GM23248 (cell line): Measurements from ENCODE around the gene MINDY4. TPM values are rescaled to one million over a fixed set of nuclear protein-coding genes. Genes with fewer than 3 reads are reported as not detected.

Experiments
- DNase-seq: peaks from one replicate; pipeline ENCODE4 v3.0.0-alpha.2; 2015
- H2AFZ ChIP-seq: fragments of 200-600 bp; sonication (generic); 2 replicates; pipeline ENCODE4 v1.6.1; 2016; ENCODE audit warnings: antibody characterized with exemption
- H3F3A ChIP-seq: fragments of 200-600 bp; sonication (generic); 2 replicates; pipeline ENCODE4 v1.6.1; 2016; ENCODE audit warnings: mild to moderate bottlenecking, antibody characterized with exemption, mixed run types; ENCODE audit not compliant: insufficient read depth
- H3K27ac ChIP-seq: fragments of 200-600 bp; sonication (generic); 2 replicates; pipeline ENCODE4 v1.5.1; 2016; ENCODE audit warnings: mild to moderate bottlenecking
- H3K27me3 ChIP-seq: fragments of 200-600 bp; sonication (generic); replicated peaks from 2 replicates; pipeline ENCODE4 v1.6.1; 2016; ENCODE audit warnings: mild to moderate bottlenecking; ENCODE audit not compliant: insufficient read depth
- H3K36me3 ChIP-seq: fragments of 200-600 bp; sonication (generic); 2 replicates; pipeline ENCODE4 v1.6.1; 2016; ENCODE audit warnings: low read depth, mild to moderate bottlenecking
- H3K4me1 ChIP-seq: fragments of 200-600 bp; sonication (generic); 2 replicates; pipeline ENCODE4 v1.6.1; 2016; ENCODE audit warnings: mild to moderate bottlenecking; ENCODE audit not compliant: insufficient read depth
- H3K4me2 ChIP-seq: fragments of 200-600 bp; sonication (generic); one replicate; pipeline ENCODE4 v1.6.1; 2016; ENCODE audit warnings: mild to moderate bottlenecking; ENCODE audit not compliant: unreplicated experiment
- H3K4me3 ChIP-seq: fragments of 200-600 bp; sonication (generic); 2 replicates; pipeline ENCODE4 v1.5.1; 2016; ENCODE audit warnings: mild to moderate bottlenecking
- H3K79me2 ChIP-seq: fragments of 200-600 bp; sonication (generic); 2 replicates; pipeline ENCODE4 v1.6.1; 2016; ENCODE audit warnings: mild to moderate bottlenecking; ENCODE audit not compliant: insufficient read depth
- H3K9ac ChIP-seq: fragments of 200-600 bp; sonication (generic); 2 replicates; pipeline ENCODE4 v1.6.1; 2016; ENCODE audit warnings: mild to moderate bottlenecking
- H3K9me2 ChIP-seq: fragments of 200-600 bp; sonication (generic); 2 replicates; pipeline ENCODE4 v1.6.1; 2016; ENCODE audit warnings: mixed run types, mild to moderate bottlenecking, moderate library complexity; ENCODE audit not compliant: insufficient read depth
- H3K9me3 ChIP-seq: fragments of 200-600 bp; sonication (generic); one replicate; pipeline ENCODE4 v1.6.1; 2017; ENCODE audit warnings: low read depth
- H4K20me1 ChIP-seq: fragments of 200-600 bp; sonication (generic); 2 replicates; pipeline ENCODE4 v1.6.0; 2016; ENCODE audit not compliant: insufficient read depth
- EZH2 ChIP-seq: fragments of 200-600 bp; sonication (generic); IDR thresholded peaks from 2 replicates; pipeline ENCODE4 v1.6.1; 2018; ENCODE audit warnings: antibody characterized with exemption, mild to moderate bottlenecking; ENCODE audit not compliant: insufficient read depth, poor library complexity, severe bottlenecking
- EZH2phosphoT487 ChIP-seq: fragments of 200-600 bp; sonication (generic); IDR thresholded peaks from 2 replicates; pipeline ENCODE4 v1.6.1; 2018; ENCODE audit warnings: antibody characterized with exemption, moderate library complexity, mild to moderate bottlenecking, low read depth; ENCODE audit not compliant: insufficient read depth
- WGBS, 2 experiments: methylation state at CpG; one replicate each; pipeline ENCODE4 v1.1.6; 2015 to 2017; ENCODE audit warnings: low lambda C conversion rate in 2 of 2, low coverage in 1 of 2; ENCODE audit errors: missing lambda C conversion rate in 2 of 2; 5-methylcytosine and 5-hydroxymethylcytosine counted together
- in situ Hi-C: fragments of 300-500 bp; cut with MboI; formaldehyde crosslinking; loops from 2 replicates; pipeline ENCODE4 v1.15.0; 2020
- polyA plus RNA-seq: library from polyadenylated mRNA; unstranded; fragments of >200 nt; fragmentation: Nextera tagmentation; extraction: Ambion mirVana; gene quantifications from 2 replicates; pipeline ENCODE4 v1.2.1, GENCODE V29; 2016
- total RNA-seq: library from RNA; depleted of rRNA; stranded (reverse); fragments of >200 nt; shearing (Covaris generic); gene quantifications from 2 replicates; pipeline ENCODE4 v1.2.3, GENCODE V29; 2014

The MINDY4 gene
- total and polyA plus RNA-seq, 2 experiments from 2014 or later: 2.5 to 3.5 TPM

GRCh38 chr7:30785786-30786185 lies 14.6 kb downstream of the MINDY4 start:
- WGBS, 2 experiments: 95% methylated on average over 9 of the region's 9 CpGs
- no peak for DNase-seq
- H3K36me3 ChIP-seq: no peaks in the 10 kb centered on the region

DNA sequence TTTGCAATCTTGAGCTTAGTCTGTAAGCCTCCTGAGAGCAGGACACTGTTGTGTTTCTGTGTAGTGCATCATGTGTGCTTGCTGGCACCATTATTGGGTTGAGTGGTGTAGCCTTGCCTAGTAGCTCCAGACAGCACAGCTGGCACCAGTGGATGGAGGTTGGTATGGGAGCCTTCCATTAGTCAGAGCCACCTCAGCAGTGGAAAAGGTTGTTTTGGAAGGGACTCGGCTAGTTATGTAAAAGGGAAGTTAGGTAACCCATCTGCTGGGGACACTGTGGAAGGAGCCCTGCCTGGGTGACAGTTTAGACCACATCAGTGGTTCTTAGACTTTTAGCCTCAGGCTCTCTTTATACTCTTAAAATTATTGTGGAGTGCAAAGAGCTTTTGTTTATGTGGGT lies 16.3 kb downstream of the MINDY4 start:
- no peaks in the 10 kb centered on the region for H4K20me1 ChIP-seq
- H3K27ac ChIP-seq: no peak overlapping the region
- no peaks in the 10 kb centered on the region for H3K9me3 ChIP-seq
- TF ChIP-seq EZH2phosphoT487 (no peak), EZH2 (no peak)
- no peak overlapping the region for H3K9ac ChIP-seq
- H3K4me2 ChIP-seq: no peak overlapping the region
- no peaks in the 10 kb centered on the region for H3K27me3 ChIP-seq
- no peak overlapping the region for H3K4me3 ChIP-seq
- no peak overlapping the region for H2AFZ ChIP-seq
- no peaks in the 10 kb centered on the region for H3K79me2 ChIP-seq
- H3K9me2 ChIP-seq: no peaks in the 10 kb centered on the region
- peaks cover 18% of the 10 kb centered on the region for H3K4me1 ChIP-seq
- WGBS, 2 experiments: 80 to 87% methylated on average over 1 of the region's 1 CpG
- in situ Hi-C loops: no loop called here
- H3K36me3 ChIP-seq: no peaks in the 10 kb centered on the region
- no peak for DNase-seq
- peaks cover 23% of the 10 kb centered on the region for H3F3A ChIP-seq

More at GRCh38 chr7:30785786-30786185, 14.6 kb downstream of the MINDY4 start:
- H3K4me1 ChIP-seq: peaks cover 18% of the 10 kb centered on the region
- peaks cover 23% of the 10 kb centered on the region for H3F3A ChIP-seq
- H3K9me3 ChIP-seq: no peaks in the 10 kb centered on the region
- no peaks in the 10 kb centered on the region for H4K20me1 ChIP-seq
- no peak overlapping the region for H3K4me2 ChIP-seq
- no peak overlapping the region for H2AFZ ChIP-seq
- no peaks in the 10 kb centered on the region for H3K79me2 ChIP-seq
- no peak overlapping the region for H3K9ac ChIP-seq
- H3K9me2 ChIP-seq: no peaks in the 10 kb centered on the region
- H3K4me3 ChIP-seq: no peak overlapping the region
- TF ChIP-seq EZH2: no peak
- TF ChIP-seq EZH2phosphoT487: no peak
- H3K27me3 ChIP-seq: no peaks in the 10 kb centered on the region
- in situ Hi-C loops: no loop called here
- H3K27ac ChIP-seq: no peak overlapping the region

GRCh38 chr7:30788640-30789333 lies 17.6 kb downstream of the MINDY4 start:
- no peak overlapping the region for H2AFZ ChIP-seq
- H3K36me3 ChIP-seq: no peaks in the 10 kb centered on the region
- H3K4me3 ChIP-seq: no peak overlapping the region
- H3K4me2 ChIP-seq: no peak overlapping the region
- H3K9ac ChIP-seq: peak overlapping the region; percentile 42; the same call in 1 of the 2 replicates
- H4K20me1 ChIP-seq: no peaks in the 10 kb centered on the region
- no peaks in the 10 kb centered on the region for H3K27me3 ChIP-seq
- peaks cover 23% of the 10 kb centered on the region for H3F3A ChIP-seq
- no peaks in the 10 kb centered on the region for H3K9me3 ChIP-seq
- no peak for DNase-seq
- 81 to 85% methylated on average over 11 of the region's 11 CpGs for WGBS, 2 experiments
- peak overlapping the region; percentile 77 for H3K27ac ChIP-seq
- in situ Hi-C loops: no loop called here
- H3K79me2 ChIP-seq: no peaks in the 10 kb centered on the region
- no peaks in the 10 kb centered on the region for H3K9me2 ChIP-seq
- H3K4me1 ChIP-seq: peaks cover 18% of the 10 kb centered on the region
- TF ChIP-seq EZH2phosphoT487: no peak
- no peak for TF ChIP-seq EZH2

DNA sequence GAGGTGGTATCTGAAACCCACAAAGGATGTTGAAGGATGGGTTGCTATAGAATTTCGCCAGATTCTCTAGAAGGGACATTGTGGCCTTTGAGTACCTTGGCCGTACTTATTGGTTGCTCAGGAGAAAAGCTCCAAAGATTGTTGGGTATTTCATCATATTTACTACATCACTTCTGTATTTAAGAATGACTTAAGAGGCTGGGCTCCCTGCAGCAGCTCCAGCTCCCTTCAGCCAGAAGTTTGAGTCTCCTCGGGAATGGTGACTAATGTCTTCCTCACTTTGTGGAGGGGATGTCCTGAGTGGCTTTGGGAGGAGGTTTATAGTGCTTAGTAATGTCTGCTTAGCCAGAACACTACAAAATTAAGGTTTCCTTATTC lies 18.1 kb downstream of the MINDY4 start:
- no peak for TF ChIP-seq EZH2
- no peak for TF ChIP-seq EZH2phosphoT487
- Histone ChIP-seq H3K27ac (peak overlapping the region; percentile 77), H3K9me2 (no peaks in the 10 kb centered on the region), H4K20me1 (no peaks in the 10 kb centered on the region), H3F3A (peaks cover 23% of the 10 kb centered on the region), H3K9me3 (no peaks in the 10 kb centered on the region), H3K36me3 (no peaks in the 10 kb centered on the region), H2AFZ (no peak overlapping the region), H3K4me1 (peaks cover 18% of the 10 kb centered on the region), H3K9ac (peak overlapping the region; percentile 42), H3K4me2 (peak overlapping the region; percentile 52), H3K4me3 (no peak overlapping the region), H3K27me3 (no peaks in the 10 kb centered on the region), H3K79me2 (no peaks in the 10 kb centered on the region)
- WGBS, 2 experiments: 20 to 24% methylated on average over 3 of the region's 3 CpGs
- DNase-seq: peak; percentile 97
- in situ Hi-C loops: no loop called here
